H1 (cell line): ENCODE data around the gene AKR1B15. TPM values are rescaled to one million over a fixed set of nuclear protein-coding genes. Genes with fewer than 3 reads are reported as not detected.

ENCODE experiments used
- CBX5 ChIP-seq: fragments of 300-800, 300-1000 bp; sonication (generic); IDR thresholded peaks from 2 replicates; pipeline ENCODE4 v1.7.1; 2016; ENCODE audit warnings: antibody characterized with exemption, low read length, low read depth
- CHD2 ChIP-seq: IDR thresholded peaks from 2 replicates; pipeline ENCODE4 v1.6.1; 2012; ENCODE audit warnings: low read length, improper control_type of control experiment
- NRF1 ChIP-seq: IDR thresholded peaks from 2 replicates; pipeline ENCODE4 v1.6.1; 2011; ENCODE audit warnings: mild to moderate bottlenecking, low read depth, low read length, improper control_type of control experiment
- PHF8 ChIP-seq: fragments of 200-600 bp; sonication (generic); conservative IDR thresholded peaks from 2 replicates; pipeline ENCODE4 v1.7.1; 2012; ENCODE audit warnings: low read depth, mild to moderate bottlenecking, inconsistent platforms, low read length, moderate library complexity
- RFX5 ChIP-seq: IDR thresholded peaks from 2 replicates; pipeline ENCODE4 v1.6.1; 2011; ENCODE audit warnings: low read depth, low read length, improper control_type of control experiment, borderline replicate concordance
- RXRA ChIP-seq: IDR thresholded peaks from 2 replicates; pipeline ENCODE4 v1.6.1; 2011; ENCODE audit warnings: low read depth, mild to moderate bottlenecking, low read length, moderate library complexity; ENCODE audit not compliant: insufficient read depth
- SP1 ChIP-seq: IDR thresholded peaks from 2 replicates; pipeline ENCODE4 v1.6.1; 2011; ENCODE audit warnings: low read depth, low read length
- SRF ChIP-seq: IDR thresholded peaks from 2 replicates; pipeline ENCODE4 v1.6.1; 2011; ENCODE audit warnings: mild to moderate bottlenecking, low read depth, low read length, moderate library complexity
- TAF1 ChIP-seq: IDR thresholded peaks from 2 replicates; pipeline ENCODE4 v1.6.1; 2011; ENCODE audit warnings: mild to moderate bottlenecking, low read depth, low read length
- YY1 ChIP-seq: IDR thresholded peaks from 2 replicates; pipeline ENCODE4 v1.6.1; 2011; ENCODE audit warnings: low read depth, mild to moderate bottlenecking, low read length
- polyA plus RNA-seq, 7 experiments: library from polyadenylated mRNA; depleted of rRNA in 3 of 7; stranded (reverse) in 5 of 7; unstranded in 2 of 7; fragments of >200 nt in 5 of 7; fragments of 200-250 nt in 2 of 7; gene quantifications; 1 replicate in 5 of 7; 2 replicates in 1 of 7; 4 replicates in 1 of 7; pipeline versions ENCODE4 v1.2.1 to v1.2.3, GENCODE V29; 2011 to 2013; ENCODE audit warnings: missing spikeins in 2 of 7, mixed read lengths in 2 of 7
- total RNA-seq: library from RNA; stranded (reverse); fragmentation: NEBNext Ultra II Directional; extraction: Animal tissue kit (Norgen Biotek cat#: 25700); gene quantifications from 2 replicates; pipeline ENCODE4 v1.2.1, GENCODE V29; 2021

AKR1B15 gene
- total and polyA plus RNA-seq, 2 of the 8 experiments (the other 6 are each of a cell fraction or from before 2014, with no cell fraction given) = 0.15 to 0.47 TPM

- TF ChIP-seq CBX5 (no peak), YY1 (no peak), SRF (no peak), RXRA (no peak), PHF8 (no peak), TAF1 (no peak), NRF1 (no peak), CHD2 (no peak), SP1 (no peak), RFX5 (no peak)
- TF ChIP-seq, all 59 proteins: peak for 0
Measured at GRCh38 chr7:134548877-134549276, at the start of gene AKR1B15 (continued).
